Liver (tissue), 9 donors: ENCODE results near the gene NWD2. TPM values are rescaled to one million over a fixed set of nuclear protein-coding genes. Genes with fewer than 3 reads are reported as not detected.

Experiments
- DNase-seq: peaks from one replicate; pipeline ENCODE4 v3.0.0-alpha.2; 2017; ENCODE audit warnings: low spot score
- H3K27ac ChIP-seq, 2 donors: one replicate each; pipeline ENCODE4 v1.7.0; 2013; ENCODE audit warnings: inconsistent platforms in 2 of 2, low read length in 2 of 2, control low read depth in 1 of 2, low read depth in 1 of 2, mild to moderate bottlenecking in 1 of 2
- H3K27me3 ChIP-seq, 4 donors: one replicate each; pipeline versions ENCODE4 v1.6.1 to v1.7.0; 2013; ENCODE audit warnings: low read length in 3 of 4, inconsistent platforms in 1 of 4, mild to moderate bottlenecking in 1 of 4, moderate library complexity in 1 of 4; ENCODE audit not compliant: control insufficient read depth in 4 of 4, insufficient read depth in 4 of 4
- H3K36me3 ChIP-seq, 4 donors: one replicate each; pipeline versions ENCODE4 v1.6.1 to v1.7.0; 2013; ENCODE audit warnings: low read length in 3 of 4, mild to moderate bottlenecking in 3 of 4, low read depth in 1 of 4, moderate library complexity in 1 of 4; ENCODE audit not compliant: control insufficient read depth in 4 of 4, insufficient read depth in 3 of 4
- H3K4me1 ChIP-seq, 4 donors: one replicate each; pipeline versions ENCODE4 v1.6.1 to v1.7.0; 2013; ENCODE audit warnings: low read length in 3 of 4, mild to moderate bottlenecking in 3 of 4, moderate library complexity in 1 of 4; ENCODE audit not compliant: control insufficient read depth in 4 of 4, insufficient read depth in 4 of 4
- H3K4me3 ChIP-seq, 3 donors: one replicate each; pipeline versions ENCODE4 v1.6.1 to v1.7.0; 2013; ENCODE audit warnings: low read length in 3 of 3, control low read depth in 1 of 3, low read depth in 1 of 3, mild to moderate bottlenecking in 1 of 3
- H3K9ac ChIP-seq, 2 donors: one replicate each; pipeline ENCODE4 v1.7.0; 2013; ENCODE audit warnings: low read length in 2 of 2, mild to moderate bottlenecking in 2 of 2, moderate library complexity in 2 of 2, control low read depth in 1 of 2, low read depth in 1 of 2
- H3K9me3 ChIP-seq, 4 donors: one replicate each; pipeline versions ENCODE4 v1.6.1 to v1.7.0; 2013; ENCODE audit warnings: low read length in 3 of 4; ENCODE audit not compliant: control insufficient read depth in 4 of 4
- EGR1 ChIP-seq, 2 donors: IDR thresholded peaks; 2 replicates each; pipeline ENCODE4 v1.6.1; 2016 to 2018; ENCODE audit warnings: antibody characterized with exemption in 2 of 2, low read depth in 2 of 2
- FOXA1 ChIP-seq: IDR thresholded peaks from 2 replicates; pipeline ENCODE4 v1.6.1; 2016; ENCODE audit warnings: antibody characterized with exemption
- FOXA2 ChIP-seq: IDR thresholded peaks from 2 replicates; pipeline ENCODE4 v1.6.1; 2016; ENCODE audit warnings: antibody characterized with exemption
- GABPA ChIP-seq, 2 donors: IDR thresholded peaks in 1 of 2; conservative IDR thresholded peaks in 1 of 2; 2 replicates each; pipeline ENCODE4 v1.6.1; 2016; ENCODE audit warnings: antibody characterized with exemption in 2 of 2, mild to moderate bottlenecking in 1 of 2, moderate library complexity in 1 of 2
- HNF4A ChIP-seq, 2 donors: conservative IDR thresholded peaks; 2 replicates each; pipeline ENCODE4 v1.6.1; 2016; ENCODE audit warnings: antibody characterized with exemption in 2 of 2, mild to moderate bottlenecking in 2 of 2
- HNF4G ChIP-seq: IDR thresholded peaks from 2 replicates; pipeline ENCODE4 v1.6.1; 2016; ENCODE audit warnings: antibody characterized with exemption
- JUND ChIP-seq, 2 donors: IDR thresholded peaks; 2 replicates each; pipeline ENCODE4 v1.6.1; 2016; ENCODE audit warnings: antibody characterized with exemption in 2 of 2
- NR2F2 ChIP-seq: IDR thresholded peaks from 2 replicates; pipeline ENCODE4 v1.6.1; 2016; ENCODE audit warnings: antibody characterized with exemption
- RAD21 ChIP-seq, 2 donors: IDR thresholded peaks; 2 replicates each; pipeline ENCODE4 v1.6.1; 2016; ENCODE audit warnings: antibody characterized with exemption in 2 of 2, mild to moderate bottlenecking in 2 of 2
- RXRA ChIP-seq, 2 donors: IDR thresholded peaks; 2 replicates each; pipeline ENCODE4 v1.6.1; 2017 to 2018; ENCODE audit warnings: antibody characterized with exemption in 2 of 2, mild to moderate bottlenecking in 1 of 2
- SP1 ChIP-seq: IDR thresholded peaks from 2 replicates; pipeline ENCODE4 v1.6.1; 2018; ENCODE audit warnings: antibody characterized with exemption, mild to moderate bottlenecking
- TAF1 ChIP-seq: conservative IDR thresholded peaks from 2 replicates; pipeline ENCODE4 v1.6.1; 2016; ENCODE audit warnings: antibody characterized with exemption, mild to moderate bottlenecking
- YY1 ChIP-seq: IDR thresholded peaks from 2 replicates; pipeline ENCODE4 v1.6.1; 2016; ENCODE audit warnings: antibody characterized with exemption, mild to moderate bottlenecking
- WGBS: extraction: QIAGEN DNeasy Blood & Tissue Kit; methylation state at CpG from one replicate; pipeline ENCODE4 v1.1.7; 2013; 5-methylcytosine and 5-hydroxymethylcytosine counted together
- polyA plus RNA-seq, 2 donors: library from polyadenylated mRNA; stranded (reverse) in 1 of 2; unstranded in 1 of 2; fragments of 200-250 nt in 1 of 2; fragments of >200 nt in 1 of 2; fragmentation: Nextera tagmentation in 1 of 2; extraction: Ambion mirVana in 1 of 2; gene quantifications; one replicate each; pipeline versions ENCODE4 v1.2.1 to v1.2.3, GENCODE V29; 2013 to 2015
- total RNA-seq, 2 donors: library from RNA; depleted of rRNA; stranded (reverse); fragments of >200 nt; gene quantifications; one replicate each; pipeline ENCODE4 v1.2.3, GENCODE V29; 2014
- TF ChIP-seq, protein P1 (sequence below): IDR thresholded peaks from 2 replicates; pipeline ENCODE4 v1.6.1; 2016; ENCODE audit warnings: antibody characterized with exemption, mild to moderate bottlenecking
- TF ChIP-seq, protein P2 (sequence below): IDR thresholded peaks from 2 replicates; pipeline ENCODE4 v1.6.1; 2016; ENCODE audit warnings: antibody characterized with exemption
- TF ChIP-seq, protein P3 (sequence below): fragments of 150-350 bp; IDR thresholded peaks from 2 replicates; pipeline ENCODE4 v1.5.1; 2017; ENCODE audit warnings: improper control_type of control experiment, low read depth, low read length; ENCODE audit not compliant: missing input control
- TF ChIP-seq, protein P4 (sequence below): IDR thresholded peaks from 2 replicates; pipeline ENCODE4 v1.6.1; 2016; ENCODE audit warnings: antibody characterized with exemption
- TF ChIP-seq, protein P5 (sequence below): IDR thresholded peaks from 2 replicates; pipeline ENCODE4 v1.6.1; 2016; ENCODE audit warnings: antibody characterized with exemption
- donor health status: healthy.
- donor health status: healthy.
- donor health status: healthy.
- donor health status: healthy.
- donor health status: healthy.

NWD2 gene
- total and polyA plus RNA-seq, 4 donors = 0.08 to 0.37 TPM; not detected in 2

DNA sequence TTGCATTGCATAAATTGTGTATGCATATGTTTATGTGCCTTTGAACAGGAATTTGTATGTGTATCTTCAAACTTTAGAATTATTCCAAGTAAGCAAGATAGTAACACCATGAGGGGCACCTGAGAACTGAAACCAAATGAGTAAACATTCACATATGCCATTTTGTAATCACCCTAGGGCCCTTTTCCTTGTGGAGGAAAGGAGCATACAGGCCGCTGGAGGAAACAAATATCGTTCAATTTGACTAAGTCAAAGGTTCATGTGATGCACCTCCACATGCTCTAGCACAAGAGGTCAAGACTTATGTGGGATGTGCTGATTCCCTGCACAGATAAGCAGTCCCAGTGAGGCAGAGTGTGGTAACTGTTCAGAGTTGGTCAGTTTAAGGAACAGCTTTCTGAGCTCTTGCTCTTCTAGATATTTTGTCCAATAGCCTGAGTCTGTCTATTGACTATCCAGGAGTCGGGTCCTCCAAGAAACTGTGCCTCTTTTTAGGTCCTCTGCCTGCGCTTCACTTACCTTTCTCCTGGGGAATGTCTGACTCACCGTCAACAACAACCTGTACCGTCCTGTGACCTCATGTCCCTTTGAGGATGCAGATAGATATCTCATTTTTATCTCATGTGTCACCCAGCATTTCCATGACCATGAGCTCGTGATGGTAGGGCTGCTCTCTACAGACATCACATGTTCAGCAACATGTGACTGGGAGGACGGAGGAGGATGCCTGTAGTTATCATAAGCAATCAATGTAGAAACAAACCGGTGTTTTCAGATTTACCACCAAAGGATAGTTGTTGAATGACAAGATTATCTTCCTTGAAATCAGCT, 196.9 kb downstream of the NWD2 start (continued):
- TF ChIP-seq, protein P1, sequence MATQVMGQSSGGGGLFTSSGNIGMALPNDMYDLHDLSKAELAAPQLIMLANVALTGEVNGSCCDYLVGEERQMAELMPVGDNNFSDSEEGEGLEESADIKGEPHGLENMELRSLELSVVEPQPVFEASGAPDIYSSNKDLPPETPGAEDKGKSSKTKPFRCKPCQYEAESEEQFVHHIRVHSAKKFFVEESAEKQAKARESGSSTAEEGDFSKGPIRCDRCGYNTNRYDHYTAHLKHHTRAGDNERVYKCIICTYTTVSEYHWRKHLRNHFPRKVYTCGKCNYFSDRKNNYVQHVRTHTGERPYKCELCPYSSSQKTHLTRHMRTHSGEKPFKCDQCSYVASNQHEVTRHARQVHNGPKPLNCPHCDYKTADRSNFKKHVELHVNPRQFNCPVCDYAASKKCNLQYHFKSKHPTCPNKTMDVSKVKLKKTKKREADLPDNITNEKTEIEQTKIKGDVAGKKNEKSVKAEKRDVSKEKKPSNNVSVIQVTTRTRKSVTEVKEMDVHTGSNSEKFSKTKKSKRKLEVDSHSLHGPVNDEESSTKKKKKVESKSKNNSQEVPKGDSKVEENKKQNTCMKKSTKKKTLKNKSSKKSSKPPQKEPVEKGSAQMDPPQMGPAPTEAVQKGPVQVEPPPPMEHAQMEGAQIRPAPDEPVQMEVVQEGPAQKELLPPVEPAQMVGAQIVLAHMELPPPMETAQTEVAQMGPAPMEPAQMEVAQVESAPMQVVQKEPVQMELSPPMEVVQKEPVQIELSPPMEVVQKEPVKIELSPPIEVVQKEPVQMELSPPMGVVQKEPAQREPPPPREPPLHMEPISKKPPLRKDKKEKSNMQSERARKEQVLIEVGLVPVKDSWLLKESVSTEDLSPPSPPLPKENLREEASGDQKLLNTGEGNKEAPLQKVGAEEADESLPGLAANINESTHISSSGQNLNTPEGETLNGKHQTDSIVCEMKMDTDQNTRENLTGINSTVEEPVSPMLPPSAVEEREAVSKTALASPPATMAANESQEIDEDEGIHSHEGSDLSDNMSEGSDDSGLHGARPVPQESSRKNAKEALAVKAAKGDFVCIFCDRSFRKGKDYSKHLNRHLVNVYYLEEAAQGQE = no peak

DNA sequence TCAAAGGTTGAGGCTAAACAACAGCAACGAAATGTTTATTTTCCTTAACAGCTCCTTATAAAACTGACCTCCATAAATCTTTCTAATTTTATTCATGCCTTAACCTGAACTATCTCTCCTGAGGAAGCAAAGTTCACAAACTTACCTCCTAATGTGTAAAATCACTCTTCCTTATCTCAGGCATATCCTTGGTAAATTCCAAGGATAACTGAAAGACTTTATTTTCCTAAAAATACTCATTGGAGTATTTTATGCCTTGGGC, 197.4 kb downstream of the NWD2 start:
- H3K36me3 ChIP-seq = no peaks in the 10 kb centered on the region
- 46% methylated on average over 1 of the region's 1 CpG for WGBS
- H3K9ac ChIP-seq = no peak overlapping the region
- DNase-seq = no peak
- H3K27ac ChIP-seq = no peak overlapping the region
- H3K9me3 ChIP-seq = no peaks in the 10 kb centered on the region
- peaks cover 0 to 4% (median 0%) of the 10 kb centered on the region in 4 donors for H3K4me1 ChIP-seq
- no peak overlapping the region for H3K4me3 ChIP-seq
- no peaks in the 10 kb centered on the region for H3K27me3 ChIP-seq
- TF ChIP-seq EGR1 (IDR thresholded peaks at IDR 0.05; ENCODE audit: low read depth in 2 of 2) = no peak

DNA sequence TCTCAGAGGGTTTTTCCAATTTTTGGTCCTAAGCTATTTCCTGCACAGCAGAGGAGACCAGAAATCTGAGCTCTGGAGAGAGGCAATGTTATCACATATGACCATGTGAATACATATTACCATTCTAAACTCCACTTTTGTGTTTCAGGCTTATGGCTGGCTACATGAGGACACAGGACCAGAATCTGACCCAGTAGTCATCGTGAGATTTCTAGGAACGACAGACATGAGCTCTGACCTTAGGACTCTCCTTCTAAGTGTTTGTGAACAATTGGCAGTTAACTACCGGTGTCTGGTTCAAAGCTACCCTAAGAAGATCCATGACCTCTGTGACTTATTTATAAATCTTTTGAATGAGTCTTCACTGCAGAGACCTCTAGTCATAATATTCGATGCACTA, 198.6 kb downstream of the NWD2 start:
- WGBS = 68% methylated on average over 4 of the region's 4 CpGs
- Histone ChIP-seq H3K27ac (no peak overlapping the region), H3K4me1 (peaks cover 0 to 4% (median 0%) of the 10 kb centered on the region in 4 donors)

More for the DNA sequence above, 198.6 kb downstream of the NWD2 start:
- DNase-seq = no peak
- TF ChIP-seq, protein P2, sequence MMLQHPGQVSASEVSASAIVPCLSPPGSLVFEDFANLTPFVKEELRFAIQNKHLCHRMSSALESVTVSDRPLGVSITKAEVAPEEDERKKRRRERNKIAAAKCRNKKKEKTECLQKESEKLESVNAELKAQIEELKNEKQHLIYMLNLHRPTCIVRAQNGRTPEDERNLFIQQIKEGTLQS = no peak
- TF ChIP-seq, protein P3, sequence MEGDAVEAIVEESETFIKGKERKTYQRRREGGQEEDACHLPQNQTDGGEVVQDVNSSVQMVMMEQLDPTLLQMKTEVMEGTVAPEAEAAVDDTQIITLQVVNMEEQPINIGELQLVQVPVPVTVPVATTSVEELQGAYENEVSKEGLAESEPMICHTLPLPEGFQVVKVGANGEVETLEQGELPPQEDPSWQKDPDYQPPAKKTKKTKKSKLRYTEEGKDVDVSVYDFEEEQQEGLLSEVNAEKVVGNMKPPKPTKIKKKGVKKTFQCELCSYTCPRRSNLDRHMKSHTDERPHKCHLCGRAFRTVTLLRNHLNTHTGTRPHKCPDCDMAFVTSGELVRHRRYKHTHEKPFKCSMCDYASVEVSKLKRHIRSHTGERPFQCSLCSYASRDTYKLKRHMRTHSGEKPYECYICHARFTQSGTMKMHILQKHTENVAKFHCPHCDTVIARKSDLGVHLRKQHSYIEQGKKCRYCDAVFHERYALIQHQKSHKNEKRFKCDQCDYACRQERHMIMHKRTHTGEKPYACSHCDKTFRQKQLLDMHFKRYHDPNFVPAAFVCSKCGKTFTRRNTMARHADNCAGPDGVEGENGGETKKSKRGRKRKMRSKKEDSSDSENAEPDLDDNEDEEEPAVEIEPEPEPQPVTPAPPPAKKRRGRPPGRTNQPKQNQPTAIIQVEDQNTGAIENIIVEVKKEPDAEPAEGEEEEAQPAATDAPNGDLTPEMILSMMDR = no peak
- TF ChIP-seq, protein P4, sequence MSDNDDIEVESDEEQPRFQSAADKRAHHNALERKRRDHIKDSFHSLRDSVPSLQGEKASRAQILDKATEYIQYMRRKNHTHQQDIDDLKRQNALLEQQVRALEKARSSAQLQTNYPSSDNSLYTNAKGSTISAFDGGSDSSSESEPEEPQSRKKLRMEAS = no peak
- TF ChIP-seq JUND (IDR thresholded peaks at IDR 0.05) = no peak
- no peak for TF ChIP-seq EGR1 (IDR thresholded peaks at IDR 0.05; ENCODE audit: low read depth in 2 of 2)
- TF ChIP-seq RXRA (IDR thresholded peaks at IDR 0.05) = no peak
- no peak for TF ChIP-seq RAD21 (IDR thresholded peaks at IDR 0.05)
- TF ChIP-seq GABPA (IDR thresholded peaks at IDR 0.05 in 1 of 2, conservative IDR thresholded peaks at IDR 0.05 in 1 of 2) = no peak
- no peak for TF ChIP-seq SP1
- TF ChIP-seq YY1 = no peak
- TF ChIP-seq, protein P1 = no peak
- no peak for TF ChIP-seq HNF4A (conservative IDR thresholded peaks at IDR 0.05)
- no peak for TF ChIP-seq NR2F2
- no peak for TF ChIP-seq HNF4G
- TF ChIP-seq FOXA2 = no peak
- TF ChIP-seq TAF1 = no peak
- TF ChIP-seq, protein P5, sequence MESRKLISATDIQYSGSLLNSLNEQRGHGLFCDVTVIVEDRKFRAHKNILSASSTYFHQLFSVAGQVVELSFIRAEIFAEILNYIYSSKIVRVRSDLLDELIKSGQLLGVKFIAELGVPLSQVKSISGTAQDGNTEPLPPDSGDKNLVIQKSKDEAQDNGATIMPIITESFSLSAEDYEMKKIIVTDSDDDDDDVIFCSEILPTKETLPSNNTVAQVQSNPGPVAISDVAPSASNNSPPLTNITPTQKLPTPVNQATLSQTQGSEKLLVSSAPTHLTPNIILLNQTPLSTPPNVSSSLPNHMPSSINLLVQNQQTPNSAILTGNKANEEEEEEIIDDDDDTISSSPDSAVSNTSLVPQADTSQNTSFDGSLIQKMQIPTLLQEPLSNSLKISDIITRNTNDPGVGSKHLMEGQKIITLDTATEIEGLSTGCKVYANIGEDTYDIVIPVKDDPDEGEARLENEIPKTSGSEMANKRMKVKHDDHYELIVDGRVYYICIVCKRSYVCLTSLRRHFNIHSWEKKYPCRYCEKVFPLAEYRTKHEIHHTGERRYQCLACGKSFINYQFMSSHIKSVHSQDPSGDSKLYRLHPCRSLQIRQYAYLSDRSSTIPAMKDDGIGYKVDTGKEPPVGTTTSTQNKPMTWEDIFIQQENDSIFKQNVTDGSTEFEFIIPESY = no peak
- no peak for TF ChIP-seq FOXA1
- H3K36me3 ChIP-seq = no peaks in the 10 kb centered on the region
- no peaks in the 10 kb centered on the region for H3K27me3 ChIP-seq
- no peak overlapping the region for H3K9ac ChIP-seq
- H3K4me3 ChIP-seq = no peak overlapping the region
- no peaks in the 10 kb centered on the region for H3K9me3 ChIP-seq
